HG03025 (cell line): ENCODE results near the gene RCOR1.
"Not testable (repeated sequence)": the region's sequence is repeated elsewhere in the genome, so short reads cannot be mapped to it uniquely, and the experiment has no call there.

ENCODE experiments used
- ATAC-seq: cut with Tn5 transposase; IDR thresholded peaks from one replicate; pipeline ENCODE4 v1.9.1; 2021; ENCODE audit warnings: mild to moderate bottlenecking, moderate library complexity; ENCODE audit not compliant: unreplicated experiment, low FRiP score

The RCOR1 gene

DNA sequence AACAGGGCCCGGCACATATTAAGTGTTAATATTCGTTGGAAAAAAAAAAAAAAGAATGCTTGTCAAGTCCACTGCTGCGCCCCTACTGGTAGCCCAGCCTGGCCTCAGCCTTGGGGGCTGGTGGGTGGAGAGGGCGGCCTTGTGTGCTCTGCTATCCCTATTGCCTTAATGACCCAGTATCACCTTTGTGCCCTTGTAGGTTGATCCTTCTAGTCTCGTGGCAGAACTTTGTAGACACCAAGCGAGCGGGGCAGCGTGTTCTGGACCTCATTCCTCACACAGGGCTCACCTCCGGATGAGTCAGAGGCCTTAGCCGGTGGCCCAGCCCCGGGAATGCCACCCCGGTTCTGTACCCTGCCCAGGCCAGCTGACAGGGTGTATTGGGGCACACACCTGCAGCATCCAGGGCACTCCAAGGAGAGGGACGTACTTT lies 1.8 kb upstream of the RCOR1 start:
- no peak for ATAC-seq

DNA sequence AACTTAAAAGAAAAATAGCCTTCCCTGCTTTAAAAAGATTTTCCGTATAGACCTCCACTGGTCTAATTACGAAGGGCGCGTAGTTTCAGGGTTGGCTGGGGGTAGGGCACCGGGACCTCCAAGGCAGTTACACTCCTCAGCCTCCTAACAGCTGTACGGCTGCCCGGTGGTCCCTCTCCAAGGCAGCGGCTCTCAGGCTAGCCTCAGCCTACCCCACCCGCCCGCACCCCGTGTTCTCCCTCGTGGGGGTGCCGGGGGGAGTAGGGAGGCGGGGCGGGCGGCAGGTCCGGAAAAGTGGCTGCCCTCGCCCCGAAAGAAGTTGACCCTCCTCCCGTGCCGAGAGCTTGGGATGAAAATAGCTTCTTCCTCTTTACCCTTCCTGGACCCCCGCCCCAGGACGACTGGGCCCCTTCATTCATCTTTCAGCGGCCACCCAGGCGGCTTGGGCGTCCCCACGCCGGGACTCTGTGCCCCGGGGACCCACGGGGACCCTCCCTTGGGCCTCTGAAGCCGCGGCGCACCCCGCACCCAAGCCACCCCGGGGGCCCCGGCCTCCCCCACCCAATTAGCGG lies 991 bp upstream of the RCOR1 start:
- no peak for ATAC-seq

DNA sequence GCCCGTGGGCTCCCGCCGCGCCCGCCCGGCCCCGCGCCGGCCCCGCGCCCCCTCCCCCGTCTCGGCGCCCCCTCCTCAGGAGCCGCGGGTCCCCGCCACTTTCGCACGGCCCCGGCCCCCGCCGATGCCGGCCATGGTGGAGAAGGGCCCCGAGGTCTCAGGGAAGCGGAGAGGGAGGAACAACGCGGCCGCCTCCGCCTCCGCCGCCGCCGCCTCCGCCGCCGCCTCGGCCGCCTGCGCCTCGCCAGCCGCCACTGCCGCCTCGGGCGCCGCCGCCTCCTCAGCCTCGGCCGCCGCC lies 263 bp downstream of the RCOR1 start:
- ATAC-seq = peak; percentile 6

DNA sequence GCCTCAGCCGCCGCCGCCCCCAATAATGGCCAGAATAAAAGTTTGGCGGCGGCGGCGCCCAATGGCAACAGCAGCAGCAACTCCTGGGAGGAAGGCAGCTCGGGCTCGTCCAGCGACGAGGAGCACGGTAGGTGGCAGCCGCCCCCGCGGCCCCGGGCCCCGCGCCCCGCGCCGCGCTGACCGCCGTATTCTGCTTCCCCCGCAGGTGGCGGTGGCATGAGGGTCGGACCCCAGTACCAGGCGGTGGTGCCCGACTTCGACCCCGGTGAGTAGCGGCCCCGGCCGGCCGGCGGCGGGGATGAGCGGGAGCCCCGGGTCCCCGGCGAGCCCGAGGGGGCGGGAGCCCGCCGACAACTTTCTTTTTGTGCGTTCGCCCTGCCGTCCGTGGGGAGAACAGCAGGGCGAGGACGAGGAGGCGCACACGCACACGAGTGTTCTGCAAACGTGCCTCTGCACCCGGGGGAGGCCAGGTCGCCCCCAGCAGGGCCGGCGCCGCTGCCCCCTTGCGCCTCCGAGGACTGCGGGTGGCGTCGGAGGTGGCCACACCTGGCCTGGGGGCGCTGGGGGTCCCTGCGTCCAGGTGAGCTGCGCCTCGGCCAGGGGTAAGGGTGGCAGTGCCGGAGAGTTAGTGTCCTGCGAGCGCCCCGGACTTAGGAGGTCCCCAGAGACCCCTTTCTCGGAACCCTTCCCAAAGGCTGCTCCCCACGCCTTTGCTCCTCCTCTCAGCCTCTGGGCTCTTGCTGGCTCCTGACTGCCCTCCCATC lies 794 bp downstream of the RCOR1 start:
- ATAC-seq = peak; percentile 16

DNA sequence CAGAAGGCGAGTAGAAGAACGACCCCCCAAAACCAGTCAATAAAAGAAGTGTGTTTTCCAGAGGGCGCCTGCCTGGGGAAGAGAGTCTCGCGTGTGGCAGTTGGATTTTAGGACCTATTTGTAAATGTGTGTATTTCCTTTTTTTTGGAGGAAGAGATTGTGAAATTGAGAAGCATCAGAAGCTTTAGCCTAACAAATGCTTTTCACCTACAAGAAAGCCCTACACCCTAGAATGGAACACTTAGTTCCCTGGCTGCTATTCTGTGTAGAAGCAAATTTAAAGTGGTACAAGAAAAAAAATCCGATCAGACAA lies 1.3 kb downstream of the RCOR1 start:
- no peak for ATAC-seq

DNA sequence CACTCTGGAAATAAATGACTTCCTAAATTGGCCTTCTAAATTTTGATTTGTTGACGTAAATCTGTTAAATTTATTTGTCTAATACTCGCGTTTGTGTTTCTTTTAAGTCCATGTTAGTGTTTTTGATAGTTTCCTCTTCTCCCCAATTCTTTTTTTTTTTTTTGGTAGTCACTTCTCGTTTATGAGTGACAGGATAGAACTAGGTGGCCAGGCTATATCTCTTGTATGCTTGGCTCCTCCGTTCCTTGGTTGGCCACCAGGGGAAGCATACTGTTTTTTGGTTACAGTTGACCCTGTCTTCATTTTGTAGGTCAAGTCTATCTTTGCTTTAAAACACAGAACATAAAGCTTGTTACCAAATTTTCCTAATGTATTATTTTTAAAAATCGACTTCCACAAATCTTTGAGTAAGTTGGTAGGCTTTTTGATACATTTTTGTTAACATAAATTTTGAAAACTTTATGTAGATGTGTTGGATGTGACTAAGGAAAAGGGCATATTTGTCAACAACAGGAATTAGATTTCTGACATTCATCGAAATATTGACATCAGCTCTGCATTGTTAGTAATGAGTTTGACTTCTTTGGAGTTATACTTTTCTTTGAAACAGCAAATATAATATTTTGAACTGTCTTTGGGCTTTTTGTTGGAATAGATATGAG lies 2.2 kb downstream of the RCOR1 start:
- no peak for ATAC-seq

DNA sequence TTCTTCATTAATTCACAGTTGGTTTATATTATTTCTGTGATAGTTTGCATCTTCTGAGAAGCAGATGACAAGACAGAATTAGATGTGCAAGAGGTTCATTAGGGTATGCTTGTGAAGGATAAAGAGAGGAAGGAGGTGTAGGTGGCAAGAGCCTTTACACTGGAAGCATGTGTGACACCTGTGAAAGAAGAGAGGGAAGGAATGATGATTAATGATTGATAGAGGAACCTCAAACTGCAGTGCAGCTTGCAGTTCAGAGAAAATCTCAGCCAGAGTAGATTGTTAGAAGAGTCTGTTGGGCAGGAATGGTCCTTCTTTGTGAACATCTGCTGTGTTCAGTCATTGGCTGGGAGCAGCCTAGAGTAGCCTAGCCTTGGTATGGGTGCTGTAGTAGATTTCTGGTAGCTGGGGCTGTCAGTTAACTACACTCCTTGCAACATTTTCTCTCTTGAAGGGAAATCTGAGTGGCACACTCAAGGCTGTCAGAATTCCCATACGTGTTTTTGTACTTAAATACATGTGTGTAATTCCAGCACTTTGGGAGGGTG lies 9.0 kb downstream of the RCOR1 start:
- no peak for ATAC-seq

DNA sequence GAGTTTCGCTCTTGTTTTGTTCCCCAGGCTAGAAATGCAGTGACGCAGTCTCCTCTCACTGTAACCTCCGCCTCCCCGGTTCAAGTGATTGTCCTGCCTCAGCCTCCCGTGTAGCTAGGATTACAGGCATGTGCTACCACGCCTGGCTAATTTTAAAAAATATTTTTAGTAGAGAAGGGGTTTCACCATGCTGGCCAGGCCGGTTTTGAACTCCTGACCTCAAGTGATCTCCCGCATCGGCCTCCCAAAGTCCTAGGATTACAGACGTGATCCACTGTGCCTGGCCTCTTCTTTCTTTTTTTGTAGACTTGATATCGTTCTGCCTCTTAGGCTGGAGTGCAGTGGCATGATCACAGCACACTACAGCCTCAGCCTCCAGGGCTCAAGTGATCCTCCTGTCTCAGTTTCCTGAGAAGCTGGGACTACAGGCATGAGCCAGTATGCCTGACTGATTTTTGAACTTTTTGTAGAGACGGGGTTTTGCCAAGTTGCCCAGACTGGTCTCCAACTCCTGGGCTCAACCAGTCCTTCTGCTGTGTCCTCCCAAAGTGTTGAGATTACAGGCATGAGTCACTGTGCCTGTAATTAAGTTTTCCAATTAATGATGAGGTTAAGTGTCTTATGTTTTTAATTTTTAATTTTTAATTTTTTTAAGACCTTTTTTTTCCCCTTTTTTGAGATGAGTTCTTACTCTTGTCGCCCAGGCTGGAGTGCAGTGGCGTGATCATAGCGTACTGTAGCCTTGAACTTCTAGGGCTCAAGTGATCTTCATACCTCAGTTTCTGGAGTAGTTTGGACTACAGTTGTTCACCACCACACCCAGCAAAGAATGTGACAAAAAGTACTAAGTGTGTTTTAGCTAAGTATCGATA lies 10.2 kb downstream of the RCOR1 start:
- ATAC-seq = no peak

DNA sequence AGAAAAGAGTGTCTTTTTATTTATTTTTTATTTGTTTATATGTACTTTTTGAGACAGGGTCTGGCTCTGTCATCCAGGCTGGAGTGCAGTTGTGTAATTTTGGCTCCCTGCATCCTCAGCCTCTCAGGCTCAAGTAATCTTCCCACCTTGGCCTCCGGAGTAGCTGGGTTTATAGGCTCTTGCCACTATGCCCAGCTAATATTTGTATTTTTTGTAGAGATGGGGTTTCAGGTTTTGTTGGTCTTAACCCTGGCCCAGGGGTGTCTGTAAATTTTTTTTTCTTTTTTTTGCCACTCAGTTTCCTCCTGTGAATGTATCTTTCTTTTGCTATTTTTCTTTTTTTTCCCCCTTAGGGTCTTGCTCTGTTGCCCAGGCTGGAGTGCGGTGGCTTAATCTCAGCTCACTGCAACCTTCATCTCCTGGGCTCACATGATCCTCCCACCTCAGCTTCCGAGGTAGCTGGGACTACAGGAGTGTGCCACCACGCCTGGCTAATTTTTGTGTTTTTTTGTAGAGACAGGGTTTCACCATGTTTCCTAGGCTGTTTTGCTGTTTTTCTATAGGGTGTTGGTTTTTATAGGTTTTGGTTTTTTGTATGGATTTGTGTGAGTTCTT lies 11.0 kb downstream of the RCOR1 start:
- no peak for ATAC-seq

DNA sequence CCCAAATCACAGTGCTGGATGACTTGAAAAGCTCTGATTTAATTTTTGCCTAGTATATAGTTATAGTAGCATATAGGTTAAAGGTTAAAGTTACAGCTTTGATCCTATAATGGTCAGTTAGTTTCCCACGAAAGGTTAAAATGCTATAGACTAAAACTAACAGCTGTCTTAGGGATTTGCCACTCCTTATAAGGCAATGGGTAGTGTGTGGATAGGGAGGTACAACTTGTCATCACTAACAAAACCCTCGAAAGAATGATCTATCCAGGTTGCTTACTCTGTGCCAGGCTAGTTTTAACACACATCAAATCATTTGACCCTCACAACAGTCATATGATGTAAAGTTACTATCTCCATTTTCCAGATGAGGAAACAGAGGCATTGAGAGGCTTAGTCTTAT lies 11.7 kb downstream of the RCOR1 start:
- ATAC-seq = no peak

DNA sequence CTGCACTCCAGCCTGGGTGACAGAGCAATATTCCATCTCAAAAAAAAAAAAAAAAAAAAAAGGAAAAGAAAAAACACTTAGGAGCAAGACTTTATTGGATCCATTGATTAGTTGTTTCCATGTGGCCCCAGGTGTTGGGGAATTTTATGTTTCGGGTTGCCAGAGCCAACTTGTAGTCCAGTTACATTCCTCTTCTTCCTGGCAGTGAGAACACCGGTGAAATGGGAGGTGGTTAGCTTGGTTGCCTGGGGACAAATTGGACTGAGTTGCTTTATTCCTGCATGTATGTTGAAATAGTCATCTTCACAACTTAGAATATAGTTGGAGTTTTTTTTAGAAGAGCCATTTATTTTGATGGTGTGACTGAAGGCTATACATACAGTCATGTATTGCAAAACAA lies 12.6 kb downstream of the RCOR1 start:
- ATAC-seq = no peak

DNA sequence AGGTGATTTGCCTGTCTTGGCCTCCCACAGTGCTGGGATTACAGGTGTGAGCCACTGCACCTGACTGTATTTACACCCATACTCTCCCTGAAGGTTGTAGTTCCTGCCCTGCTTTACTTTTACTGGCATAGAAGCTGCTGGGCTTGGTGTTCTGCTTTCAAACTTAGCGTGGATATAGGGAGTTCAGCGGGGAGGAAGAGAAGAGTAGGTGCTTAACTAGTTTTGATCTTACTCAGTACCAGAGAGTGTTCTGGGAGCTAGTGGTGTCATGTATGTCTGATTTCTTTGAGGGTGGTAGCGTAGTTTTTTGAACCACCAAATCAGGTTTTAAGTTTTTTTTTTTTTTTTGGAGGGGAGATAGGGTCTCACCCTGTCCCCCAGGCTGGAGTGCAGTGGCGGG lies 13.8 kb downstream of the RCOR1 start:
- ATAC-seq = no peak

DNA sequence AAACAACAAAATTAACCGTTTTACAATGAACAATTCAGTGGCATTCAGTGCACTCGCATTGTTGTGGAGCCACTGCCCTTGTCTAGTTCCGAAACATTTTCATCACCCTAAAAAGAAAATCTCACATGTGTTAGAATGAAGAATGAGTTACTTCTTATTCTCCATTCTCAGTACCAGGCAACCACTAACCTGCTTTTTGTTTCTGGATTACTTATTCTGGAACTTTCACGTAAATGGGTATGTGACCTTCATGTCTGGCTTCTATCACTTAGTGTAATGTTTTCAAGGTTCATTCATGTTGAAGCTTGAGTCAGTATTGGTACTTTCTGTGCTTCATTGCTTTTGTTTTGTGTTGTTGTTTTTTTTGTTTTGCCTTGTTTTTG lies 15.6 kb downstream of the RCOR1 start:
- ATAC-seq = peak; percentile 55

DNA sequence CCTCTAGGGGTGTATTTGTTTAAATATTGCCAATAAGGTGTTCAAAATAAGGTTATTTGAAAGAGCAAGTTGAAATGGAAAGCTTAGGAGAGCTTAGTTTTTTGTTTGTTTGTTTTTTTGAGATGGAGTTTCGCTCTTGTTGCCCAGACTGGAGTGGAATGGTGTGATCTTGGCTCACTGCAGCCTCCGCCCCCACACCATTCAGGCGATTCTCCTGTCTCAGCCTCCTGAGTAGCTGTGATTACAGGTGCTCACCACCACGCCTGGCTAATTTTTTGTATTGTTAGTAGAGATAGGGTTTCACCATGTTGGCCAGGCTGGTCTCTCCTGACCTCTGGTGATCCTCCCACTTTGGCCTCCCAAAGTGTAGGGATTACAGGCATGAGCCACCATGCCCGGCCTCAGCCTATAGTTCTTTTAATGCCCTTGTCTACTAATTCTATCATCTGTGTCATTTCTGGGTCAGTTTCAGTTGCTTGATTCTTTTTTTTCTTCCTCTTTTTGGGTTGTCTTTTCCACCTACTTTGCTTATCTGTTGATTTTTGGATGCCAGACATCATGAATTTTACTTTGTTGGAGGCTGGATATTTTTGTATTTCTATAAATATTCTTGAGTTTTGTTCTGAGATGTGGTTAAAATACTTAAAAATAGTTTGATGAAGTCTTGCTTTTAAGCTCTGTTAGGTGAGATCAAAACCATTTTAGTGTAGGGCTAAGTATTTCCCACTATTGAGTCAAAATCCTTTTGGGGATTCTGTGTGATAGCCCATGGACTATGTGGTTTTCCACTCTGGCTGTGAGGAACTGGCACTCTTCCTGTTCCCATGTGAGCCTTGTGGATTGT lies 18.7 kb downstream of the RCOR1 start:
- ATAC-seq = no peak

DNA sequence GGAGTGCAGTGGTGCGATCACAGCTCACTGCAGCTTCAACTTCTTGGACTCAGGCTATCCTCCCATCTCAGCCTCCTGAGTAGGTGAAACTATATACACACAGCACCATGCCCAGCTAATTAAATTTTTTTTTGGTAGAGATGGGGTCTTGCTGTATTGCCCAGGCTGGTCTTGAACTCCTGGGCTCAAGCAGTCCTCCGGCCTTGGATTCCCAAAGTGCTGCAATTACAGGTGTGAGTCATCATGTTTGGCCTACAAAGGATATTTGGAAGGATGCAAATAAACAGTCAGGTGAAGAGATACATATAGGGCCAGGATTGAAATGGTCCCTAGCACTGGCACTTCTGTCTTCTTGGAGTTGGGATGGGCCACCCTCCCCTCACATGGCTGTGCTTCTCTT lies 23.9 kb downstream of the RCOR1 start:
- ATAC-seq = no peak

DNA sequence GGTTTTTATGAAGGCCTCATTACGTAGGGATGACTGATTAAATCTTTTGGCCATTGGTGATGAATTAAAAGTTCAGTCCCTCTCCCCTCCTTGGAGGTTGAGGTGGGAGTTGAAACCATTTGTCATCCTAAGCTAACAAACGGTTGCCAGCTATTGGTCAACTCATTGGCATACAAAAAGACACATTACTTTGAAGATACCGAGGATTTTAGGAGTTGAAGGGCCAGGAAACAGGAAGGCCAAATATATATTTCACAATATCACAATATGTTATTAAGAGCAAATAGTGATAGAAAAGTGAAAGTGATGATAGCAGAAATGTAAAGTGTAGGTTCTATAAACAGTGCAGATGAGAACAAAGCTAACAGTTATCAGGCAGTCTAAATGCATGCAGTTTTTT lies 24.4 kb downstream of the RCOR1 start:
- ATAC-seq = no peak

DNA sequence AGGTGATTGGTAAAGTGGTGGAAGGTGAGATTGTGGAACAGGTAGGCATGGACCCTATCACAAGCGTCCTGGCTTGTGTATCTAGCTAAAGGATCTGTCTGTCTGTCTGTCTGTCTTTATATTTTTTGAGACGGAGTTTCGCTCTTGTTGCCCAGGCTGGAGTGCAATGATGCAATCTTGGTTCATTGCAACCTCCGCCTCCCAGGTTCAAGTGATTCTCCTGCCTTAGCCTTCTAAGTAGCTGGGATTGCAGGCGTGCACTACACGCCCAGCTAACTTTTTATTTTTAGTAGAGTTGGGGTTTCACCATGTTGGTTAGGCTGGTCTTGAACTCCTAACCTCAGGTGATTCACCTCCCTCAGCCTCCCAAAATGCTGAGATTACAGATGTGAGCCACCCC lies 26.6 kb downstream of the RCOR1 start:
- not testable (repeated sequence) for ATAC-seq

DNA sequence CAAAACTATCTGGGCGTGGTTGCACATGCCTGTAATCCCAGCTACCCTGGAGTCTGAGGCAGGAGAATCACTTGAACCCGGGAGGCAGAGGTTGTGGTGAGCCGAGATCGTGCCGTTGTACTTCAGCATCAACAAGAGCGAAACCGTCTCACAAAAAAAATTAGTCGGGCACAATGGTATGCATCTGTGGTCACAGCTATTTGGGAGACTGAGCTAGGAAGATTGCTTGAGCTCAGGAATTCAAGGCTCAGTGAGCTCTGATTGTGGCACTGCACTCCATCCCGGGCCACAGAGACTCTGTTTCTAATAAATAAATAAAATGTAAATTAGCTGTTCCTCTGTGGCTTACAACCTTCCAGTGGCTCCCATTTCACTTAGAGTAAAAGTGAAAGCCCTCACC lies 28.0 kb downstream of the RCOR1 start:
- ATAC-seq = no peak

DNA sequence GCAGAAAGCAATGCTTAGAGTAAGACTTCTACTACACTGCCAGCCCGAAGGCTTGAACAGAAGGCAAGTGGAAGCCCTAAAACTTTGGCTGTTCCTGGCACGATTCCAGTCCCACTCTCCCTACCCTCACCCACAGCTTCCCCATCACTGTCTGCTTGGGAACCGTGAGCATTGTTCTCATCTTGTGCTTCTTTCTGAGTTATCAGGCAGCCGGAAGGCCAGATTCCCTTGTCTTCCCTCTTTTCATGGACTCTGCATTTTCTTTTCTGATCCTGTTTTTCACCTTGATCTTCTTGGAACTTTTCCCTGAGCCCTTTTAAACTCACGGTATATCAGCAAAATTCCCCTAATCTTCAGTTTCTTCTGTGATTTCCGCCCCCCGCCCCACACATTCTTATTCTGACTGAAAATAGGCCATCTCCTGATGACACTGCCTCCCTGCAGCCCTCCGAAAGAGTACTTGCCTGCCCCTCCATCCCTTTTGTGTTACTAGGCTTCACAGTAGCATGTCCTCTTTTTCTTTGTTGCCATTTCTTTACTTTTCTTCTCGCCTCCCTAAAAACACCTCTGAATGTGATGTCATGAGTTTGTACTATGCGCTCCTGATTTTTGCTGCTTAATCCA lies 29.9 kb downstream of the RCOR1 start:
- no peak for ATAC-seq
